ENCODE results near the gene MYH9.

DNA sequence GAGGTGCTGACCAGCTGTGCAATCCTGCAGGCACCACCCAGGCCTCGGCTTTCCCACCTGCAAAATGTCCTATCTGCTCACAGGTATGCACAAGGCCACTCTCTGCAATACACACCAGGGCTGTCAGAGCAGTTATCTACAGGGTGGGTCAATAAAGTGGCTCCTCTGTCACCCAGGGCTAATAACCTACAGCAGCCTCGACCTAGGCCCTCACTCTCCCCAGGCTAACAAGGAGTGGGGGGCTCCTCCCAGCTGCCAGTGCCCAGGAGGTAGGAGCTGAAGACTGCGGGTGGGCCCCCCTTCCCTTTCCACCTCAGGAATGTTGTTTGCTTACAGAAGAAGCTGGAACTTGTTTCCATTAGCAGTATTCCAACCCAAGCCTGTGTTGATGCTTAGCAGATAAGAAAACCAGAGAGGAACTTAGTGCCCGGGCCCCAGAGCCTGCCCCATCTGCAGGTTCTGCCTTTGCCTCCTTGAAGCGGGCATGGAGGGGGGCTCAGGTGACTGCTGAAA is 26.8 kb downstream of the MYH9 start:
- TF ChIP-seq, protein P1, sequence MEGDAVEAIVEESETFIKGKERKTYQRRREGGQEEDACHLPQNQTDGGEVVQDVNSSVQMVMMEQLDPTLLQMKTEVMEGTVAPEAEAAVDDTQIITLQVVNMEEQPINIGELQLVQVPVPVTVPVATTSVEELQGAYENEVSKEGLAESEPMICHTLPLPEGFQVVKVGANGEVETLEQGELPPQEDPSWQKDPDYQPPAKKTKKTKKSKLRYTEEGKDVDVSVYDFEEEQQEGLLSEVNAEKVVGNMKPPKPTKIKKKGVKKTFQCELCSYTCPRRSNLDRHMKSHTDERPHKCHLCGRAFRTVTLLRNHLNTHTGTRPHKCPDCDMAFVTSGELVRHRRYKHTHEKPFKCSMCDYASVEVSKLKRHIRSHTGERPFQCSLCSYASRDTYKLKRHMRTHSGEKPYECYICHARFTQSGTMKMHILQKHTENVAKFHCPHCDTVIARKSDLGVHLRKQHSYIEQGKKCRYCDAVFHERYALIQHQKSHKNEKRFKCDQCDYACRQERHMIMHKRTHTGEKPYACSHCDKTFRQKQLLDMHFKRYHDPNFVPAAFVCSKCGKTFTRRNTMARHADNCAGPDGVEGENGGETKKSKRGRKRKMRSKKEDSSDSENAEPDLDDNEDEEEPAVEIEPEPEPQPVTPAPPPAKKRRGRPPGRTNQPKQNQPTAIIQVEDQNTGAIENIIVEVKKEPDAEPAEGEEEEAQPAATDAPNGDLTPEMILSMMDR (IDR thresholded peaks at IDR 0.05): no peak
- no peak for TF ChIP-seq POLR2A (IDR thresholded peaks at IDR 0.05)

All from Peyer's patch (tissue), 4 donors.